Testis (tissue), 2 donors: ENCODE measurements around the gene ADRA2A.

Source experiments
- POLR2A ChIP-seq: fragments of 450-650 bp; IDR thresholded peaks from one replicate; pipeline ENCODE4 v1.6.1; 2017; ENCODE audit warnings: antibody characterized with exemption, mild to moderate bottlenecking, moderate library complexity
- TF ChIP-seq, protein P1 (sequence below), 3 experiments: fragments of 450-650 bp in 2 of 3; fragments of 200-600 bp in 1 of 3; sonication (generic) in 1 of 3; IDR thresholded peaks; one replicate each; pipeline ENCODE4 v1.5.1; 2016 to 2019; ENCODE audit warnings: antibody characterized with exemption in 3 of 3, mild to moderate bottlenecking in 2 of 3, moderate library complexity in 1 of 3

GRCh38 chr10:111030042-111030750, 46.6 kb upstream of the ADRA2A start:
- TF ChIP-seq POLR2A = no peak
- TF ChIP-seq, protein P1, sequence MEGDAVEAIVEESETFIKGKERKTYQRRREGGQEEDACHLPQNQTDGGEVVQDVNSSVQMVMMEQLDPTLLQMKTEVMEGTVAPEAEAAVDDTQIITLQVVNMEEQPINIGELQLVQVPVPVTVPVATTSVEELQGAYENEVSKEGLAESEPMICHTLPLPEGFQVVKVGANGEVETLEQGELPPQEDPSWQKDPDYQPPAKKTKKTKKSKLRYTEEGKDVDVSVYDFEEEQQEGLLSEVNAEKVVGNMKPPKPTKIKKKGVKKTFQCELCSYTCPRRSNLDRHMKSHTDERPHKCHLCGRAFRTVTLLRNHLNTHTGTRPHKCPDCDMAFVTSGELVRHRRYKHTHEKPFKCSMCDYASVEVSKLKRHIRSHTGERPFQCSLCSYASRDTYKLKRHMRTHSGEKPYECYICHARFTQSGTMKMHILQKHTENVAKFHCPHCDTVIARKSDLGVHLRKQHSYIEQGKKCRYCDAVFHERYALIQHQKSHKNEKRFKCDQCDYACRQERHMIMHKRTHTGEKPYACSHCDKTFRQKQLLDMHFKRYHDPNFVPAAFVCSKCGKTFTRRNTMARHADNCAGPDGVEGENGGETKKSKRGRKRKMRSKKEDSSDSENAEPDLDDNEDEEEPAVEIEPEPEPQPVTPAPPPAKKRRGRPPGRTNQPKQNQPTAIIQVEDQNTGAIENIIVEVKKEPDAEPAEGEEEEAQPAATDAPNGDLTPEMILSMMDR (IDR thresholded peaks at IDR 0.05) = no peak
